Endometrial microvascular endothelial cells (primary cell): ENCODE results near the gene SLC5A5. TPM values are rescaled to one million over a fixed set of nuclear protein-coding genes. Genes with fewer than 3 reads are reported as not detected.

Source experiments
- in situ Hi-C: cut with HindIII; loops from 2 replicates; pipeline ENCODE4 v1.10.0; 2017; ENCODE audit warnings: low sequenced_read_pairs, low pct_unique_long_range_greater_than_20kb; ENCODE audit errors: inconsistent ontology term
- total RNA-seq: library from RNA; depleted of rRNA; stranded (reverse); fragments of >200 nt; gene quantifications from one replicate; pipeline ENCODE4 v1.2.3, GENCODE V29; 2015; ENCODE audit errors: inconsistent ontology term

The SLC5A5 gene
- total RNA-seq, 1 donor from 2014 or later = not detected

- in situ Hi-C loops = no loop called here
Measured at GRCh38 chr19:17843908-17844490, 27.7 kb upstream of the SLC5A5 start.

- in situ Hi-C loops = no loop called here
Measured at GRCh38 chr19:17846146-17846545, 25.6 kb upstream of the SLC5A5 start.

GRCh38 chr19:17847538-17848366, 24.0 kb upstream of the SLC5A5 start, which contains the start of gene JAK3:
JAK3 (minus strand) TSS chr19:17847982; CDS start chr19:17844417, 3,565 bp downstream.
- in situ Hi-C loops = no loop called here

- in situ Hi-C loops = no loop called here
Measured at GRCh38 chr19:17848595-17849292, 23.0 kb upstream of the SLC5A5 start.

GRCh38 chr19:17854061-17854460, 17.7 kb upstream of the SLC5A5 start:
- in situ Hi-C loops = loop anchor here (25.0 kb wide), 1 partner anchor 417 kb away; the partner anchor contains the start of gene TMEM221

- in situ Hi-C loops = loop anchor here (25.0 kb wide), 1 partner anchor 418 kb away; the partner anchor contains the start of gene TMEM221
Measured at GRCh38 chr19:17855280-17856152, 16.2 kb upstream of the SLC5A5 start.

GRCh38 chr19:17859533-17860330, 12.0 kb upstream of the SLC5A5 start, which contains the start of gene RPL18A:
RPL18A (plus strand) TSS chr19:17859910; CDS start chr19:17859957, 47 bp downstream.
- in situ Hi-C loops = loop anchor here (25.0 kb wide), 1 partner anchor 422 kb away; the partner anchor contains the start of gene TMEM221

- in situ Hi-C loops = loop anchor here (25.0 kb wide), 1 partner anchor 423 kb away; the partner anchor contains the start of gene TMEM221
Measured at GRCh38 chr19:17860331-17860992, 11.3 kb upstream of the SLC5A5 start.

GRCh38 chr19:17860993-17861360, 10.8 kb upstream of the SLC5A5 start:
- in situ Hi-C loops = loop anchor here (25.0 kb wide), 1 partner anchor 424 kb away; the partner anchor contains the start of gene TMEM221

GRCh38 chr19:17861542-17862402, 10.0 kb upstream of the SLC5A5 start:
- in situ Hi-C loops = loop anchor here (25.0 kb wide), 1 partner anchor 424 kb away; the partner anchor contains the start of gene TMEM221

GRCh38 chr19:17862711-17863519, 8.8 kb upstream of the SLC5A5 start:
- in situ Hi-C loops = loop anchor here (25.0 kb wide), 1 partner anchor 426 kb away; the partner anchor contains the start of gene TMEM221

GRCh38 chr19:17863520-17864182, 8.1 kb upstream of the SLC5A5 start:
- in situ Hi-C loops = loop anchor here (25.0 kb wide), 1 partner anchor 426 kb away; the partner anchor contains the start of gene TMEM221

- in situ Hi-C loops = loop anchor here (25.0 kb wide), 1 partner anchor 428 kb away; the partner anchor contains the start of gene TMEM221
Measured at GRCh38 chr19:17865364-17866311, 6.1 kb upstream of the SLC5A5 start.
